ENCODE results near the gene SUGCT. TPM values are rescaled to one million over a fixed set of nuclear protein-coding genes. Genes with fewer than 3 reads are reported as not detected.

The SUGCT gene
- total and polyA plus RNA-seq, 9 of the 15 experiments (the other 6 are each of a cell fraction or from before 2014, with no cell fraction given), result 0.58 to 2.5 (median 1.4) TPM

DNA sequence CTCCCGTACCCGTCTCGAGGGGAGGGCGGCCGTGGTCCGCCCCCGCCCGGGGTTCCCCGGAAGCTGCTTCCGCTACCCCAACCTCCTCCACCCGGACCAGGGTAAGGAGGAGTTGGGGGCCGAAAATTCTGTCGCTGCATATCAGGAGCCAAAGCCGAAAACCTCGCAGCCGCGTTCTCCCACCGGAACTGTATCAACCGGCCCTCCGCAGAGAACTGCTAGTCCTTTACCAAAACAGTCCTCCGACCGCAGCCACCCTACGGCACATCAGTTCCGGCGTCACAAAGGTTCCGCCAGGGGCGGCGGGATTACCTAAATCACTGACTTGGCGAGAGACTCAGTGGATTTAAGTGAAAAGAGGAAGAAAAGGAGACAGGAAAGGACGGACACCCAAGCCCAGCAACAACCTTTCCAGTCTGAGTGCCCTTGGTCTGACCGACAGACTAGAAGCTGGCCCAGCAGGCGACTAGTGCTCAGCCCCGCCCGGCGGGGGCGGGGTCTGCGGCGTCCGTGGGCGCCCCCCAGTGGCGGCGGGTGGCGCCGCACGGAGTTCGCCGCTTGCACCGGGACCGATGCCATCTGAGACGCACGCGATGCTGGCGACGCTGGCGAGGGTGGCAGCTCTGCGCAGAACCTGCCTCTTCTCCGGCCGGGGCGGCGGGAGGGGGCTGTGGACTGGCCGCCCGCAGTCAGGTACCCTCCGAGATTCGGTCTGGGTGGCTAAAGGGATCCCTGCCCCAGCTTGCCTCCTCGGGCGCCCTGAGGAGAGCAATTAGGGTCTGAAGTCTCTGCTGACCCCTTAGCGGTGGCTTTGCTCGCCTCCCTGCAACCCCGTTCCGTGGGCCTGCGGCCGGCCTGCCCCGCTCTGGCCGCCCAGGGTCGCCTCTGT lies at the start of gene SUGCT, which contains the start of gene MPLKIP (continued):
- TF ChIP-seq UBTF (IDR thresholded peaks at IDR 0.05; ENCODE audit: borderline replicate concordance in 1 of 2, low read depth in 2 of 2, low read length in 2 of 2) (peak; percentile 38 to 85; a peak in 2 of 4 replicates), EWSR1 (IDR thresholded peaks at IDR 0.05; ENCODE audit: borderline replicate concordance, low read depth, partially characterized antibody) (no peak), POLR3G (IDR thresholded peaks at IDR 0.05; ENCODE audit: extremely low read depth, insufficient read length, insufficient replicate concordance) (no peak), ZHX1 (conservative IDR thresholded peaks at IDR 0.05; ENCODE audit: low read length) (peak; percentile 82; the same call in 1 of the 2 replicates), PRDM10 (IDR thresholded peaks at IDR 0.05; ENCODE audit: partially characterized antibody) (peak; percentile 58), FOS (IDR thresholded peaks at IDR 0.05; ENCODE audit: extremely low read depth, insufficient read length) (no peak), MECOM (CRISPR knock-in tag; IDR thresholded peaks at IDR 0.05) (0 out of 2 replicates have a peak, but pooled peaks have one; percentile 10), JUN (IDR thresholded peaks at IDR 0.05; ENCODE audit: borderline replicate concordance, low read depth, low read length) (peak; percentile 58; the same call in 1 of the 2 replicates), JUN (CRISPR knock-in tag; IDR thresholded peaks at IDR 0.05; ENCODE audit: borderline replicate concordance) (no peak), NFIC (IDR thresholded peaks at IDR 0.05) (peak; percentile 18; the same call in 1 of the 2 replicates), RBBP5 (IDR thresholded peaks at IDR 0.05; ENCODE audit: borderline replicate concordance, insufficient read depth, low read length, poor library complexity, severe bottlenecking) (peak; percentile 99), RAD21 (CRISPR knock-in tag; conservative IDR thresholded peaks at IDR 0.05 in 1 of 2, IDR thresholded peaks at IDR 0.05 in 1 of 2) (peak; percentile 31 to 44; a peak in 3 of 4 replicates), BHLHE40 (IDR thresholded peaks at IDR 0.05; ENCODE audit: low read length) (peak; percentile 50)
- TF ChIP-seq, protein P1, sequence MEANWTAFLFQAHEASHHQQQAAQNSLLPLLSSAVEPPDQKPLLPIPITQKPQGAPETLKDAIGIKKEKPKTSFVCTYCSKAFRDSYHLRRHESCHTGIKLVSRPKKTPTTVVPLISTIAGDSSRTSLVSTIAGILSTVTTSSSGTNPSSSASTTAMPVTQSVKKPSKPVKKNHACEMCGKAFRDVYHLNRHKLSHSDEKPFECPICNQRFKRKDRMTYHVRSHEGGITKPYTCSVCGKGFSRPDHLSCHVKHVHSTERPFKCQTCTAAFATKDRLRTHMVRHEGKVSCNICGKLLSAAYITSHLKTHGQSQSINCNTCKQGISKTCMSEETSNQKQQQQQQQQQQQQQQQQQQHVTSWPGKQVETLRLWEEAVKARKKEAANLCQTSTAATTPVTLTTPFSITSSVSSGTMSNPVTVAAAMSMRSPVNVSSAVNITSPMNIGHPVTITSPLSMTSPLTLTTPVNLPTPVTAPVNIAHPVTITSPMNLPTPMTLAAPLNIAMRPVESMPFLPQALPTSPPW (CRISPR knock-in tag; IDR thresholded peaks at IDR 0.05), result peak; percentile 83

Data from K562 (cell line).